GM19240 (cell line): Measurements from ENCODE around the gene PAK4.
"Not testable (repeated sequence)": the region's sequence is repeated elsewhere in the genome, so short reads cannot be mapped to it uniquely, and the experiment has no call there.

ENCODE experiments used
- DNase-seq: peaks from one replicate; pipeline ENCODE4 v3.0.0; 2011; ENCODE audit warnings: low spot score; ENCODE audit not compliant: insufficient read length

PAK4 gene

GRCh38 chr19:39100500-39101166, 25.0 kb upstream of the PAK4 start:
- DNase-seq: no peak

GRCh38 chr19:39103151-39103550, 22.4 kb upstream of the PAK4 start:
- no peak for DNase-seq

- DNase-seq: no peak
These were observed 21.4 kb upstream of the PAK4 start for GRCh38 chr19:39104186-39104596.

- DNase-seq: no peak
These were observed 19.4 kb upstream of the PAK4 start for GRCh38 chr19:39106194-39106593.

- DNase-seq: no peak
These were observed 15.9 kb upstream of the PAK4 start for GRCh38 chr19:39109641-39110040.

DNA sequence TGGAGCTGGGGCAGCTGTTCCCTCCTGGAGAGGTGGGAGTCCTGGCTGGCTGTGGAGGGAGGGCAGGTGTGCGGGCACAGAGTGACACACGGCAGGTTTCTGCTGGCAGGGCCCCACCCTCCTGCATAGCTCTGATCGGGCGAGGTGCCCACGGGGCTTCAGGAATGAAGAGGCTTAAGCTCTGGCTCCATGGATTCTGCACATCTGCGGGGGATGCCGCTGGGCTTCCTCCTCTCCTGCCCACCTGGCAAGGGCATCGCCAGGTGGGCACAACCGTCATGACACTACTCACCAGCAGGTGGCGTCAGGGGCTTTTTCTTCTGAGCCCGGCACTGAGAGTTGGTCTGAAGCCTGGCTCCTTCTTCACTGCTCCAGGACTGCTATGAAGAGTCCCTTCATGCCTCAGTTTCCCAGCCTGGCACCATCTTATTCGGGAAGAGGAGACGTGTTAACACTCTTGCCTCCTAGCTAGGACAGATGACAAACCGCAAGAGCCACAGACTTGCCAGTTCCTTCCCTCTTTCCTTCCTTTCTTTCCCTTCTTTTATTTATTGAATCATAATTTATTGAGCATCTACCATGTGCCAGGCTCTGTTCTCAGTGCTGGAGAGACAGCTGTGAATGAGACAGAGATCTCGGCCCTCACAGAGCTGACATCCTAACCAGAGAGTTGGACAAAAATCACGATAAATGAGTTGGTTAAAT, 15.2 kb upstream of the PAK4 start:
- DNase-seq: peak; percentile 61

- DNase-seq: no peak
These were observed 13.9 kb upstream of the PAK4 start for GRCh38 chr19:39111593-39112199.

GRCh38 chr19:39112338-39112890, 13.2 kb upstream of the PAK4 start:
- no peak for DNase-seq

DNA sequence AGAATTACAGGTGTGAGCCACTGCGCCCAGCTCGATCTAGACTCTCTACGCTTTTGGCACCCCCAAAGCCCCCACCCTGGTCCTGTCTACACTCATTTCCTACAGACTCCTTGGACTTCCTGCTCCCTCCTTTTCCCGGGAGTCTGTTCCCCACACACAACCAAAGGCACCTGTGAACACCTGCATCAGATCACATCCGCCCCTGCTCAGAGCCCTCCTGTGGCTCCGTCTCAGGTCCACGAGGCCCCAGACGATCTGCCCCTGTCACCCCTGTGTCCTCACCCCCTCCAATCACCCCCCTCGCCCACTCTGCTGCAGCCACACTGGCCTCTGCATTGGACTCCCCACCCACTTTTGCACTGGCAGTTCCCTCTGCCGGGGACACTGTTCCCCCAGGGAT, 12.4 kb upstream of the PAK4 start:
- DNase-seq: no peak

GRCh38 chr19:39115105-39115847, 10.3 kb upstream of the PAK4 start:
- DNase-seq: no peak

DNA sequence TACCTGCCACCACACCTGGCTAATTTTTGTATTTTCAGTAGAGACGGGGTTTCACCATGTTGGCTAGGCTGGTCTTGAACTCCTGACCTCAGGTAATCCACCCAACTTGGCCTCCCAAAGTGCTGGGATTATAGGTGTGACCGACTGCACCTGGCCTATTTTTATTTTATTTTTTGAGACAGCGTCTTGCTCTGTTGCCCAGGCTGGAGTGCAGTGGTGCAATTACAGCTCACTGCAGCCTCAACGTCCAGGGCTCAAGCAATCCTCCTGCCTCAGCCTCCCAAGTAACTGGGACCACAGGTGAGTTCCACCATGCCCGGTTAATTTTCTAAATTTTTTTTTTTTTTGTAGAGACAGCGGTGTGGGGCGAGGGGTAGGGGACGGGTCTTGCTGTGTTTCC, 8.6 kb upstream of the PAK4 start:
- not testable (repeated sequence) for DNase-seq

- DNase-seq: no peak
These were observed 5.8 kb upstream of the PAK4 start for GRCh38 chr19:39119830-39120229.

DNA sequence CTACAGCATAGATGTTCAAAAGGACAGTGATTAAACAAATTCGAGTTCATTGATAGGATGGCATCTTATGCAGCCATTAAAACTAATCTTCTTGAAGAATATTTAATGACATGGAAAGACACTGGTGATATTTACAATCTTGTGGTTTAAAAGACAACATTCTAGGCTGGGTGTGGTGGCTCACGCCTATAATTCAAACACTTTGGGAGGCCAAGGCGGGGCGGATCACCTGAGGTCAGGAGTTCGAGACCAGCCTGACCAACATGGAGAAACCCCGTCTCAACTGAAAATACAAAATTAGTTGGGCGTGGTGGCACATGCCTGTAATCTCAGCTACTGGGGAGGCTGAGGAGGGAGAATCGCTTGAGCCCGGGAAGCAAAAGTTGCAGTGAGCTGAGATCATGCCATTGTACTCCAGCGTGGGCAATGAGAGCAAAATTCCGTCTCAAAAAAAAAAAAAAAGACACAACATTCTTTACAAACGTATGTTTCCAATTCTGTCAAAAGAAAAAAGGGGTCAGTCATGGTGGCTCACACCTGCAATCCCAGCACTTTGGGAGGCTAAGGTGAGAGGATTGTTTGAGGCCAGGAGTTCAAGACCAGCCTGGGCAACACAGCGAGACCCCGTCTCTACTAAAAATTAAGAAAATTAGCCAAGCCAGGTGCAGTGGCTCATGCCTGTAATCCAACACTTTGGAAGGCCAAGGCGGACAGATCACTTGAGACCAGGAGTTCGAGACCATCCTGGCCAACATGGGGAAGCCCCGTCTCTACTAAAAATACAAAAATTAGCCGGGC, 2.5 kb upstream of the PAK4 start:
- no peak for DNase-seq

GRCh38 chr19:39124136-39124764, 1.3 kb upstream of the PAK4 start:
- no peak for DNase-seq

DNA sequence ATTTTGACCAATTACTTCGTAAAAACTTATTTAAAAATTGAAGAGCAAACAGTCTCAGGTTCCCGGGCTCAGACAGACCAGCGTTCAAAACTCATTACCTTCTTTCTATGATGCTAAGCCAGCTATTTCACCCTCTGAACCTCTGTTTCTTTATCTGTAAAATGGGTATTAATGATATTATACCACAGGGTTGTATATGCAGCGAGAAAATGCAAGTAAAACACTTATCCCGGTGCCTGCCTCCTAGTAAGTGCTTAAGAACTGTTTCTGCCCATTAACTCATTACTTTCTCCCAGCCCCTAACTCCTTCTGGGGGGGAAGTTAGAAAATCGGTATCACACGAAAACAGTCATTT, 410 bp upstream of the PAK4 start:
- DNase-seq: no peak

DNA sequence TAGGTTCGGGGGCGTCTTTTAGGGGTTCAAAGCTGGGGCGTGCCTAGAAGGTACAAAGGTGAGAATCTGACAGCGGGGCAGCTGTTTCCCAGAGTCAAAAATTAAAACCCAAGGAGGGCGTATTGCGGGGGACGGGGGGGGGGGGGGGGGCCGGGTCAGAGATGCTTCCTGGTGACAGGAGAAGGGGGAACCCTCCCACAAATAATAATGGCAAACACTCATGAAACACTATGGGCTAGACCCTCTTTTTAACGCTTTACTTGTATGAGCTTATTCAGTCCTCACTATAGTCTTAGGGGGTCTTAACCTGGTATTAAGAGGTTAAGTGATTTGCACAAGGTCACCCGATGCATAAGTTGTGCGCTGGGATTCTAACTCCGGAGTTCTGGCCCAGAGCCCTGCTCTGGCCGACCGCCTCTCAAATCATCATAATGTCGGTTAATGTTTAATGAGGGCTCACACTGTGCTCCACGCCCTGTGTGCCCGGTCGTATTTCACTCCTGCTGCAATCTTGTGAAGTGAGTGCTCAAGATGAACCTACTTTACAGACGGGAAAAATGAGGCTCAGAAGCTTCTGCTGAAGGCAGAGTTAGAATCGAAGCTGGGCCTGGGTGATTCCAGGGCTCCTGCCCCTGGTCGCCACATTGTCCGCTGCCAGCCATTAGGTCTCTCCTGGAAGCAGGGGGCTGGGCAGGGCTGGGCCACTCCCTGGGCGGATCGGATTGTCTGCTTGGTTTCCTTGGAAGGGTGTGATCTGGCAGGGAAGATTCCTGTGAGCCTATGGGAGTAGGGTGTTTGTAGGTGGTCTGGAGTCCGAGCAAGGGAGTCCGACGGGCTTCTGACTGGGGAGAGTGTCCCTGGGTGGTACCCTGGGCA, 964 bp downstream of the PAK4 start:
- DNase-seq: no peak

DNA sequence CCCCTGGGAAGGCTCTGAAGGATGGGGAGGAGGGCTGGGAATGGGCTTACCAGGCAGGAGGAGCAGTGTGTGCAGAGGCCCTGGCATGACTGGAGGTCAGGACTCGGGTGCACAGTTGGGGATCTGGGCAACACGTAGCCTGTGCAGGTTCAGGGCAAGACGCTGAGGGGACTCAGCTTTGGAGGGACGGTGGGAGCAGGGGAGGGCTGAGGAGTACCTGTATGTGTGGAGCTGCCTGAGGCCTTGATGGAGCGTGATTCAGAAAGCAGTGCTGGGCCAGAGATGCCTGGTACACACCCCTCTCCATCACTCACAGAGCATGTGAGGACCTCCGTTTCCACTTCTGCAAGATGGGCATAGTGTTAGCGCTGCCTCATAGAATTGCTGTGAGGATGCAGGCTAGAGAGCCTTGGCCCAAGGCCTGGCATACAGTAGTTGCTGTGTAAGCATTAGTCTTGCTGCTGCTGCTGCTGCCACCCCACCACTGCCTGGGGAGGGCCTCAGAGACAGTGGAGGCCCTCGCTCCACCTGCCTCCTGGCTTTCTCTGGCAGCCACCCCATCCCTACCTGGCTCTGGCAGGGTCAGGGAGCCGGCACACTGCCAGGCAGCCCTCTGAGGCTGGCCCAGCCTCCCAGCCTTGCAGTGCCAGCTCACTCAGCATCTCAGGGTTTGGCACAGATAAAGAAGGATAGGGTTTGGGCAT, 2.4 kb downstream of the PAK4 start:
- DNase-seq: no peak

DNA sequence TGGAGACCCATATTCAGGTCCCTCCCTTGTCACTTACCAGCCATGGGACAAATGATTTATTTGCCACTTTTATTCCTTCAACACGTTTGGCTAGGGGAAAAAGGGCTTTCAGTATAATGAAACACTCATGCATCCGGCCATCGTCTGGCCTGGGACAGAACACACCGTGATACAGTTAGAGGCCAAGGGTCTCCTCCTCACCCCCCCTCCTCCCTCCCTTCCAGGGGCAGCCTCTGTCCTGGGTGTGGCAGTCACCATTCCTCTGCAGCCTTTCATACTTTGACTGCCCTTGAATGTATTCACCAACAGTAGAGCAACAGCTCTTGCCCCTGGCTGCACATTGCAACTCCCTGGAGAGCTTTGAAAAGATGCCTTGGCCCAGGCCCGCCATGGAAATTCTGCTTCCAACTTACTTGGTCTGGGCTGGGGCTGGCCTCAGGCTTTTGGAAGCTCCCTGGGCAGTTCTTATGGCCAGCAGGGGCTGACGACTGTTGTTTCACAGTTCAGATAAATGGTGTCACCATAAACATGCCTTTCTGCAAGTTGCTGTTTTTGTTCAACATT, 3.0 kb downstream of the PAK4 start:
- no peak for DNase-seq

DNA sequence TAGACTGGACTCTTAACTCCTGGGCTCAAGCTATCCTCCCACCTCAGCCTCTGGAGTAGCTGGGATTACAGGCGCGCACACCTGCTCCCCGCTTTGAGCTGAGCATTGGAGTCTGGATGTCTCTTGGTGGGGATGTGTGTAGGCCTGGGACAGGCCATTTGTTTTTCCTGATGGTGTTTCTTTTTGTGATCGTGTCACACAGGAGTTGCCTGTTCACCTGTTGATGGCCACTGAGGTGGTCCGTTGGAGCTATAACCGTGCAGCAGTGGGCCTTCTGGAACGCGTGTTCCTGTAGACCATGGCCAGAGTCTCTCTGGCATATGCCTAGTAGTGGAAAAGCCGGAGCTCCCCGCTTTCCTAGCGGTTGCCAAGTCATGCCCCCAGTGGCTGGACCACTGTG, 3.5 kb downstream of the PAK4 start:
- no peak for DNase-seq
